DOHH2 (cell line): Measurements from ENCODE around the gene TM4SF18.

ENCODE experiments used
- H3F3A ChIP-seq: fragments of 200-600 bp; sonication (generic), shearing (Covaris generic); 2 replicates; pipeline ENCODE4 v1.6.0; 2016; ENCODE audit warnings: antibody characterized with exemption, mild to moderate bottlenecking; ENCODE audit not compliant: control insufficient read depth, insufficient read depth
- H3K27ac ChIP-seq: fragments of 200-600 bp; sonication (generic); 2 replicates; pipeline ENCODE4 v1.5.1; 2014; ENCODE audit warnings: low read depth, mild to moderate bottlenecking, low read length, moderate library complexity
- H3K27me3 ChIP-seq: fragments of 200-600 bp; sonication (generic); 2 replicates; pipeline ENCODE4 v1.6.1; 2014; ENCODE audit warnings: mild to moderate bottlenecking, low read length, mixed read lengths; ENCODE audit not compliant: control insufficient read depth
- H3K36me3 ChIP-seq: fragments of 200-600 bp; sonication (generic); 2 replicates; pipeline ENCODE4 v1.6.1; 2014; ENCODE audit warnings: mild to moderate bottlenecking, low read length, moderate library complexity, mixed read lengths; ENCODE audit not compliant: control insufficient read depth
- H3K4me1 ChIP-seq: fragments of 200-600 bp; sonication (generic); 2 replicates; pipeline ENCODE4 v1.6.1; 2014; ENCODE audit warnings: mild to moderate bottlenecking, low read length, mixed read lengths; ENCODE audit not compliant: control insufficient read depth
- H3K4me2 ChIP-seq: fragments of 200-600 bp; sonication (generic); 2 replicates; pipeline ENCODE4 v1.6.0; 2014; ENCODE audit warnings: mild to moderate bottlenecking, low read length, moderate library complexity
- H3K4me3 ChIP-seq: fragments of 200-600 bp; sonication (generic); 2 replicates; pipeline ENCODE4 v1.5.1; 2014; ENCODE audit warnings: mild to moderate bottlenecking, low read length, mixed read lengths
- H3K79me2 ChIP-seq: fragments of 200-600 bp; sonication (generic); 2 replicates; pipeline ENCODE4 v1.6.1; 2014; ENCODE audit warnings: mild to moderate bottlenecking, low read length, mixed read lengths; ENCODE audit not compliant: control insufficient read depth
- H3K9me2 ChIP-seq: fragments of 200-600 bp; sonication (generic); replicated peaks from 2 replicates; pipeline ENCODE4 v1.6.1; 2014; ENCODE audit warnings: mild to moderate bottlenecking, low read length, mixed read lengths; ENCODE audit not compliant: control insufficient read depth
- H3K9me3 ChIP-seq: fragments of 200-600 bp; sonication (generic); 2 replicates; pipeline ENCODE4 v1.6.1; 2014; ENCODE audit warnings: antibody characterized with exemption, low read length, mixed read lengths; ENCODE audit not compliant: control insufficient read depth, insufficient read depth
- H4K20me1 ChIP-seq: fragments of 200-600 bp; sonication (generic); 2 replicates; pipeline ENCODE4 v1.6.0; 2014; ENCODE audit warnings: low read depth, mild to moderate bottlenecking, antibody characterized with exemption, low read length, moderate library complexity; ENCODE audit not compliant: control insufficient read depth, insufficient read depth
- EZH2phosphoT487 ChIP-seq: fragments of 200-600 bp; sonication (generic); IDR thresholded peaks from 2 replicates; pipeline ENCODE4 v1.6.1; 2017; ENCODE audit warnings: borderline replicate concordance, mild to moderate bottlenecking, antibody characterized with exemption, low read length, moderate library complexity, mixed read lengths
- TF ChIP-seq, protein P1 (sequence below): fragments of 200-600 bp; sonication (generic); IDR thresholded peaks from one replicate; pipeline ENCODE4 v1.5.1; 2014; ENCODE audit warnings: antibody characterized with exemption, mild to moderate bottlenecking, low read depth, low read length; ENCODE audit not compliant: poor library complexity, severe bottlenecking

Gene TM4SF18

DNA sequence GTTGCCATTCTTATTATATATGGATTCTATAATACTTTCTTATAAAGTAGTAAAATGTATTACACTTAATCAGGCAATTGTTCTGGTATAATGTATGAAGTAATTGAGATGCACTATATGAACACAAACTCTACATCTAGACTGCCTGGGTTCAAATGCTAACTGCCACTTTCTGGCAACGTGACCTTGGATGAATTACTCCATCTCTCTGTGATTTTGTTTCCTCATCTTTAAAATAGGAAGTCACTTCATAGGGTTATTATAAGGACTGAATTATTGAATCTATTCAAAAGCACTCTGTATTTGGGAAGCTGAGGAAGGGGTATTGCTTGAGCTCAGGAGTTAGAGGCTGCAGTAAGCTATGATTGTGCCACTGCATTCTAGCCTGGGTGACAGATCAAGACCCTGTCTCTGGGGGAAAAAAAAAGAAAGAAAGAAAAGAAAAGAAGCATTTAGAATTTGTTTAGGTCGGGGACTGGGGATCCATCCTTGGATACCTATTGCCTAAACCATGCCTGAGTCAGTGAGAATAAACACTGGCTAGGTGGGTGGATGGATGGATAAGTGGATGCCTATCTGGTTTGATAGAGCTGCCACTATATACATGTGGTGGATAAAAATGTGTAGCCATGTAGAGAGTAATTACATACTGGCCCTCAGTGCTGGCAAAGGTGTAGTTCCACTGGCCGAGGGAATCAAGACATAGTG lies 41.5 kb upstream of the TM4SF18 start:
- Histone ChIP-seq H3K4me1 (no peaks in the 10 kb centered on the region), H3K4me3 (no peak overlapping the region)
- TF ChIP-seq EZH2phosphoT487: no peak
- TF ChIP-seq, protein P1, sequence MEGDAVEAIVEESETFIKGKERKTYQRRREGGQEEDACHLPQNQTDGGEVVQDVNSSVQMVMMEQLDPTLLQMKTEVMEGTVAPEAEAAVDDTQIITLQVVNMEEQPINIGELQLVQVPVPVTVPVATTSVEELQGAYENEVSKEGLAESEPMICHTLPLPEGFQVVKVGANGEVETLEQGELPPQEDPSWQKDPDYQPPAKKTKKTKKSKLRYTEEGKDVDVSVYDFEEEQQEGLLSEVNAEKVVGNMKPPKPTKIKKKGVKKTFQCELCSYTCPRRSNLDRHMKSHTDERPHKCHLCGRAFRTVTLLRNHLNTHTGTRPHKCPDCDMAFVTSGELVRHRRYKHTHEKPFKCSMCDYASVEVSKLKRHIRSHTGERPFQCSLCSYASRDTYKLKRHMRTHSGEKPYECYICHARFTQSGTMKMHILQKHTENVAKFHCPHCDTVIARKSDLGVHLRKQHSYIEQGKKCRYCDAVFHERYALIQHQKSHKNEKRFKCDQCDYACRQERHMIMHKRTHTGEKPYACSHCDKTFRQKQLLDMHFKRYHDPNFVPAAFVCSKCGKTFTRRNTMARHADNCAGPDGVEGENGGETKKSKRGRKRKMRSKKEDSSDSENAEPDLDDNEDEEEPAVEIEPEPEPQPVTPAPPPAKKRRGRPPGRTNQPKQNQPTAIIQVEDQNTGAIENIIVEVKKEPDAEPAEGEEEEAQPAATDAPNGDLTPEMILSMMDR: no peak

DNA sequence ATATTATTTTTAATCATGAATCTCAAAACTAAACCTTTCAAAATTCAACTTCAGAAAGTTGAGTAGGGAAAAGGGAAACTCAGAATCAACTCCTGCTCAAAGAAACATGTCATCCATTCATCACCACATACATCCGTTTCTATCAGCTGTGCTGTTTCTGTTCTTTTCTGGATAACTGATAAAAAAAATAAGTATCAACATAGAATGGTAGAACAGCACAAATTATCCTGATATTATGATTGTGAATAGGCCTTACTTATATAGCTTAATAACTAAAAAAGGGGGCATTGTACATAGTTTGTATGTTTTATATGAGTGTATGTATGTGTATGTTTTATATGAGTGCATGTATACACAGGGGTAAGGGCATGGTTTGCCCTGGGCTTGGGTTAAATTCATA lies 41.0 kb upstream of the TM4SF18 start:
- Histone ChIP-seq H3K9me2 (no peaks in the 10 kb centered on the region), H3K9me3 (no peaks in the 10 kb centered on the region), H3K4me2 (no peak overlapping the region), H3K4me1 (no peaks in the 10 kb centered on the region), H3K79me2 (no peaks in the 10 kb centered on the region), H3F3A (no peaks in the 10 kb centered on the region), H3K27ac (no peak overlapping the region), H3K36me3 (no peaks in the 10 kb centered on the region), H4K20me1 (no peaks in the 10 kb centered on the region), H3K27me3 (peaks cover 11% of the 10 kb centered on the region), H3K4me3 (no peak overlapping the region)
- TF ChIP-seq, protein P1: no peak
- no peak for TF ChIP-seq EZH2phosphoT487

More for the DNA sequence above, 41.5 kb upstream of the TM4SF18 start:
- no peak overlapping the region for H3K4me2 ChIP-seq
- no peaks in the 10 kb centered on the region for H3K9me2 ChIP-seq
- H3K27ac ChIP-seq: no peak overlapping the region
- no peaks in the 10 kb centered on the region for H3F3A ChIP-seq
- peaks cover 11% of the 10 kb centered on the region for H3K27me3 ChIP-seq
- H3K79me2 ChIP-seq: no peaks in the 10 kb centered on the region
- no peaks in the 10 kb centered on the region for H3K36me3 ChIP-seq
- no peaks in the 10 kb centered on the region for H4K20me1 ChIP-seq
- H3K9me3 ChIP-seq: no peaks in the 10 kb centered on the region

DNA sequence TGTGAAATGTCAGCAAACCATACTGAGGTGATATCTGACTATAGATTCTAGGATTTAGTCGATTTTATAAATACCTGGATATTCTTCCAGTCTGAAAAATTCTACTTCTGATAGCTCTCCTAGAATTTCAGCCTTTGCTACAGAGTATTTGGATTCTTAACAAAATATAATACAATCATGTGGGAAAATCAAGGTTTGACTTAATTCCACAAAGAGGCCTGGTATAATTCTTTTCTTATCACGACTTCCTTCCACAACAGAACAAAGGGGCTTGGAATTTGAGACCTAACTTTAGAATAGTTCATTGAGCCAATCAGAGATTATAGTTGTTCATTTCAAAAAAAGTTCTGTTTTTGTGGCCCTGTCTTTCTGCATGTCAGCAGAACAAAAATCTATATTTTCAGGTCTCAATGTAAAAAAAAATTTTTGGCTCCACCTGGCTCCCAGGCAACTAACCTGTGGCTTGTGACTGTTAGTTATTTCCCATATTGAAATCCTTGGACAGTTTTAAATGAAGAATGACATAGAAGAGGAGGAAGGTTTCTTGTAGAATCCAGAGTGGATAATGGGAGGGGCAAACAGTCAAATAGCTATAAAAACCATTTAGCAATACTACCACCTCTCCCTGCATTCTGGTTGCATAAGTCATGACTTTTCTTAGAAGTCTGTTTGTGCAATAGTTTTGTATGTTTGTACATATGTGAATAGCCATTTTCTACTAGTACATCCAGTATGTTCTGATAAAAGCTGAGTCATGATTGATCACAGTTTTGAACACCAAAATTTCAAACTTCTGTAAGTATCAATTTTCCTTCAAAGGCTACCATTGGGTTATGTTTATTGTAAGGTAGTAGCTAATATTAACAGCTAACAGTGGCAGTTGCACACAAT lies 40.0 kb upstream of the TM4SF18 start:
- Histone ChIP-seq H3F3A (no peaks in the 10 kb centered on the region), H3K36me3 (no peaks in the 10 kb centered on the region), H3K4me2 (no peak overlapping the region), H3K27ac (no peak overlapping the region), H4K20me1 (no peaks in the 10 kb centered on the region), H3K27me3 (peaks cover 11% of the 10 kb centered on the region), H3K9me3 (no peaks in the 10 kb centered on the region), H3K4me1 (no peaks in the 10 kb centered on the region), H3K4me3 (no peak overlapping the region), H3K79me2 (no peaks in the 10 kb centered on the region), H3K9me2 (no peaks in the 10 kb centered on the region)
- TF ChIP-seq EZH2phosphoT487: no peak
- TF ChIP-seq, protein P1: no peak
